HG02623 (cell line): Measurements from ENCODE around the gene RAB39A.
A peak's percentile ranks its signal among the peaks of the same experiment; 100 is the strongest.

Experiments
- ATAC-seq: cut with Tn5 transposase; IDR thresholded peaks from one replicate; pipeline ENCODE4 v1.9.1; 2021; ENCODE audit warnings: moderate library complexity; ENCODE audit not compliant: unreplicated experiment

Gene RAB39A

GRCh38 chr11:107961480-107961879 is 33.2 kb downstream of the RAB39A start:
- no peak for ATAC-seq

GRCh38 chr11:107962181-107962580 is 33.9 kb downstream of the RAB39A start:
- ATAC-seq, result no peak

GRCh38 chr11:107963091-107963490 is 34.8 kb downstream of the RAB39A start:
- no peak for ATAC-seq

- ATAC-seq, result no peak
These were observed 41.0 kb downstream of the RAB39A start for GRCh38 chr11:107969219-107969618.

GRCh38 chr11:107970049-107970448 is 41.8 kb downstream of the RAB39A start:
- no peak for ATAC-seq

- ATAC-seq, result no peak
These were observed 45.4 kb downstream of the RAB39A start for GRCh38 chr11:107973641-107974040.

GRCh38 chr11:107988397-107989158 is 60.3 kb downstream of the RAB39A start:
- ATAC-seq, result no peak

GRCh38 chr11:107991868-107992414 is 63.7 kb downstream of the RAB39A start:
- no peak for ATAC-seq

- ATAC-seq, result no peak
These were observed 67.9 kb downstream of the RAB39A start for GRCh38 chr11:107996006-107996776.

GRCh38 chr11:107998761-107999160 is 70.5 kb downstream of the RAB39A start:
- no peak for ATAC-seq

GRCh38 chr11:107999759-108000455 is 71.7 kb downstream of the RAB39A start:
- ATAC-seq, result peak; percentile 86

- ATAC-seq, result no peak
These were observed 74.2 kb downstream of the RAB39A start for GRCh38 chr11:108002476-108002875.

- no peak for ATAC-seq
These were observed 75.4 kb downstream of the RAB39A start for GRCh38 chr11:108003623-108004022.

GRCh38 chr11:108007819-108008218 is 79.6 kb downstream of the RAB39A start:
- no peak for ATAC-seq

GRCh38 chr11:108008656-108009496 is 80.6 kb downstream of the RAB39A start, which contains the start of gene CUL5:
CUL5 (plus strand) TSS chr11:108008898; CDS start chr11:108009349, 451 bp downstream.
- ATAC-seq, result peak; percentile 83

GRCh38 chr11:108009497-108010370 is 81.5 kb downstream of the RAB39A start:
- ATAC-seq, result peak; percentile 4

GRCh38 chr11:108012139-108012725 is 84.0 kb downstream of the RAB39A start:
- no peak for ATAC-seq
